Activated CD8-positive, alpha-beta memory T cell treated with anti-CD3 and anti-CD28 coated beads for 24 hours (primary cell): ENCODE measurements around the gene FAM118A.
"Not testable (repeated sequence)": the region's sequence is repeated elsewhere in the genome, so short reads cannot be mapped to it uniquely, and the experiment has no call there.

Experiments
- DNase-seq: peaks from one replicate; pipeline ENCODE4 v3.0.0-alpha.2; 2020

The FAM118A gene

DNA sequence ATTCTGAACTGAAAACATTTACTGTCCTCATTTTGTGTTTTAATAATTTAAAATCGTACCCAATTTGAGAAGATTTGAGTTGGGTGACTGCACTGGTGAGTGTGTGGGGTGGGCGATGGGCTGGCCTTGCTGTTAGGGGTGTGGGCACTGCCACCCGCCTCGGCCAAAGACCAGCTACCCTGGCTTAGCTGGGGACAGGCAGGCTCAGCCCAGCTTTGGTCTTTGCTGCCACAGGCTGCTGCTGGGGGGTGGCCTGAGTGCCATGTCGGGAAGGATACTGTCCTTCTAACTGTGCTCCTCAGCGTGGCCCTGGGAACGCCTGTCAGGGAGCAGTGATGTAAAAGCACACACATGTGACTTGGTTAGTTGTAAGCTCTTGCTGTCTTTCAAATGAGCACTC is 22.3 kb downstream of the FAM118A start:
- DNase-seq: no peak

DNA sequence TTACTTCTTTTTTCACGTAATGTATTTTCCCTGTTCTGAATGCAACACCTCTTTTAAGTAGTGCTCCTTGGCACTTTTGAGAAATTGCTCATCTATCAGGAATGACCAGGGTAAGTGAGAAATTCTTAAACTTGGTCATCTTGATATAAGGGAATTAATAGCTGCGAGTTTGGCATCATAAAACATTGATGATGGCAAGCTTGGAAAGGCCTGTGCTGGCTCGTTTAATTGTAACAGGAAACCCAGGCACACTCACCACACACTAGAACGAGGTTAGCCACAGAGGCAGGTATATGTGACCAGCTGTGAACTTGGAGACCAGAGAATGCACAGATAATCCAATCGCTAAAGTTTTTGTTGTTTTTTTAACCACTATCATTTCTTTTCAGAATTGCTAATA is 24.3 kb downstream of the FAM118A start:
- DNase-seq: no peak

DNA sequence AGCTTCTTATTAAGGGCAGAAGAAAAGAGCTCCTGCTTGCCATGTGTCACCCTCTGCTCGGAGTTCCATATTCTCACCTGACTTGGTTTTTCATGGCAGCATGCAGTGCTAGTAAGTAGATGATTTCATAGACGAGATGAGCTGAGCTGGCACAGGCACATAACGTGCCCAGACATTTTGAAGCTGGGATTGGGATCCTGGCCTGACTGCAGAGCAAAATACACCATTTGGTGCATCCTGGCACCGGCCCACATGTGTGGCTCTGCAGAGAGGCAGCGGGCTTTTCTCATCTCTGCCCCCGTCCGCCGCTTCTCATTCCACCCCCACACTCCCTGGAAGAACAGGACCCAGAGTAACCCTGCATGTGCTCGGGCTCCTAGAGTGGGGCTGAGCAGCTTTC is 24.8 kb downstream of the FAM118A start:
- DNase-seq: no peak

DNA sequence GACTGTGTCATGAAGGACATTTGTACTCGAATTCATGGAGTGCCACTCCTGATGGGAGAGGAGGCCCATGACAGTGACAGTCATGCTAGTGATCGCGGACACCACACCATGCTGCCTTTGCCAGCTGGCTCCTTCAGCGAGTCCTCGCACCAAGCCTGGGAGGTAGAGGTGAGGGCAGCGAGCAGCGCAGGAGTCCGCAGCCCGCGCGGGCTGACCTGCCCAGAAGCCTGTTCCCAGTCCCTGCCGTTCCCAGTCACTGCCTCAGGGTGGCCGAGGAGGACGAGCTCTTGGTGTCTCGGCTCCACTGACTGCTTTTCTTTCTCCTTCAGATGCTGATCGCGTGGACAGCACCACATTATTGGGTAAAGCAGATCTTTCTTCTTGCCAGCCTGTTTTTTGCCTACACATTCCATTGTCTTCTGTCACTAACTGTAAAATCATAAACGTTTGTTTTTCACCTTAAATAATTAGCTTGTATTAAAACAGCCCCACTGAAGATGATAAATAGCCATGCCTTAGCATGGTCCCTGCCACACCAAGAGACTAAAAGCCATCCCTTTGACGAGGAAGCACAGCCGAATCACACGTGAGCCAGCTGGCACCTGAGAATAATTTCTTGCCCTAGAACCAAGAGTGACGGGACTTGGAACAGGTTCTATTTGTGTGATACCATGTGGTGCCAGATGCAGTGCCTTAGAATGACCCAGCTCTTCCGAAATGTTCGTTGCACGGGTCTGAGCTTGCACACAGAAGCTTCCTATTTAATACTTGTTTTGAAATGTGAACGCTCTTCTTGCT is 25.5 kb downstream of the FAM118A start:
- DNase-seq: no peak

DNA sequence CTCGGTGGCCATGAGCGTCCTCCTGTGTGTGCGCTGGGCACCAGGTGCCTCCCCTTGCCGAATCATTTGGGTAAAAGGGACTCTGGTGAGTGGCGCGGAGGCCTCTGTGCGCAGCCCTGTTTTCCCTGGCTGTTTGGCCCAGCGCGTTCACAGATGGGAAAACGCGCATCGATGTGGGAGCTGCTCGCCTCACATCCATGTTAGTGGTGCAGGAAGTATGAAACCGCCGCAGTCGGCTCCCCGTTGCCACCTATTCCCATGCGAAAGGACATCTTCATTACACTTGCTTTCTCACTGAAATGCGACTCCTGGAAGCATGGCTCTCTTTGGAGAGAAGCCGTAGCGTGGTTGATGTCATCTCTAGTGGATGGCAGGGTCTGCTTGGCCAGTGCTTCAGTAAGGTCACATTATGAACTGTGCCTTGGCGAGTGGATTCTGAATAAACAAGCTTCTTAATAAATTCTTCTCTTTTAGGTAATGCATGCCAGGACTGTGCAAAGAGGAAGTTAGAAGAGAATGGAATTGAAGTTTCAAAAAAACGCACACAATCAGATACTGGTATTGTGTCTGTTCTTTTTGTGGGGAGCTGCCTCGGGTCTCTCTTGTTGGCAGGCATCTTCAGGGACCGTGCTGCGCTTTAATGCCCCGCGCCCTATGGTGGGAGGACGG is 26.3 kb downstream of the FAM118A start:
- DNase-seq: no peak

DNA sequence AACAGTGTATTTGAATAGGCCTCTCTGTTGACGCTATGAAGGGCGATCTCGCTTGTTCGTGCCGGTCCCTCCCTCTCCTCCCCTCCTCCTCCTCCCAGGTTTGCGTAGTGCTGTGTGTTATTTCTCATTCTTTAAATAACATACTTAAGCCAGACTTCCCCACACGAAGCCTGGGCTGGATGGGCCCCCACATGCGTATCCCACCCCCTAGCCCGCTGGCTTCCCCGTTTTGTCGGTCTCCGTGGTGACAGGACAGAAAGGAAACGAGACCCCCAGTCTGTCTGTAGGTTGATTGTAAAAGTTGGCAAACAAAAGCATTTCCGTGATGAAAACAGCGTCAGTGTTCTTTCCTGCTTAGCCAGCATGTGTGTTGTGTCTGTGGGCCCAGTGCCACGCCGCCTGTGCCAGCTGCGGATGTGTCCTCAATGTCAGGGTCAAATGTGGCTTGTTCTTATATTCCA is 27.3 kb downstream of the FAM118A start:
- no peak for DNase-seq

DNA sequence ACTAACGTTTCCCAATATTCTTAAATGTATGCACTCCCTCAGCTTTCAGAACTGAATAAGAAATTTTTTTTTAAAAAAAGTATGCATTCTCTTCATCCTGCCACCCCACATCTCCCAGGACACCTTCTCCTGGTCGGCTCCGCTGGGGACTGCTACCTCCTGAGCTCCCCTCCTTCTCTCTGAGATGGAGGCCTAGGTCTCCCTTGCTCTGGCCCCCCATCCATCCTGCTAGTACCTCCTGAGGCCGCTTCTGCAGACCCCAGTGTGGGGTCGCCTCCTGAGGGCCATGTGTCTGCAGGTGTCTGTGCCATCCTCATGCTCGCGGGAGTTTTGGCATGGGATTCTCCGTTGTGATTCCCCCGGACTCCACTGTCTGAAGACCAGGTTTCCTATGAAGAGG is 27.8 kb downstream of the FAM118A start:
- DNase-seq: no peak

DNA sequence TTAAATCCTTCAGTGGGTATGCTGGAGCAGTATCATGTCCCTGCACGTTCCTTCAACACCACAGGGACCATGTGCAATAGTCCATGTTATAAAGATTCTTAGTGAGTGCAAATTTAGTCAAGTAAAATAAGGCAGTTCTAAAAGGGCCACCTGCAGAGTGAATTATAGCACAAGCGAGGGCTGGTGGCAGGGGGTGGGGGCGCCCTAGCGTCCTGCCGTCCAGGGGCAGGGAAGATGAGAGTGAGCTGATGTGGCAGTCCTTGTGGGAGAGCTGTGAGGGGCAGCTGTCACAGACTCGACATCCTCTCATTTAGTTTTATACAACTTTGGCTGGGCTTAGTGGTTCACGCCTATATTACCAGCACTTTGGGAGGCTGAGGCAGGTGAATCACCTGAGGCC is 29.1 kb downstream of the FAM118A start:
- DNase-seq: no peak

DNA sequence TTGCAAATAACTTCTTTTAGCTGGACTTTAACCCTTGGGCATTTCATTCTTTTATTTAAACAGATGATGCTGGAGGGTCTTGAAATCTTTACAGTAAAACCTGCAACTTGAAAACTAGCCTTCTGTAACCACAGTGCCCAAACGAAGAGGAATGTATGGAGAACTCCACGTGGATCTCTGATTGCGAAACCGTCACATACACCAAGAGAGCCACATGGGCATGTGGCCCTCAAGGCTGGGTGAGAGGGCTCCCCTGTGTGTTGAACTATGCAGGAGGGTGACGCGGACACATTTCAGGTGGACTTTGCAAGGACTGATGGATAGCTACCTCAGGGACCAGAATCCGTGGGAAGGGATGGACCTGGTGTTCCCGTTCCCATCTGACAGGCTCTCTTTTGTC is 30.6 kb downstream of the FAM118A start:
- no peak for DNase-seq

DNA sequence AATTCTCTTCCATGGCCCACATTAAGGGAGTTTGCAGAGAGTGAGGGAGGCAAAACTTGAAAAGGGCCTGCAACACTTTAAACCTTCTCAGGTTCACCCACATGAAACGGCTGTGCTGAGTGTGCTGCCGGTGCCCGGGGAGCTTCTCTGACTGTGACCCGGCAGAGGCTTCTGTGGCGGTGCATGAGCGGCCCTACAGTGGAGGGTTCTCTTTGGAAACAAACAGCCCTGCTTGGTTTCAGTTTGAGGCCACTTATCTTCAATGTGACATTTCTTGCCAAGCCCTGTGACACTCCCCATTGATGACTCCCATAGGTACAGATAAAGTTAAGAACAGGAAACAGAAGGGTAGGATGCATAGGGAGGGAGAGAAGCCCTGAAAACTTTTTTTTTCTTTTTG is 31.8 kb downstream of the FAM118A start:
- no peak for DNase-seq

DNA sequence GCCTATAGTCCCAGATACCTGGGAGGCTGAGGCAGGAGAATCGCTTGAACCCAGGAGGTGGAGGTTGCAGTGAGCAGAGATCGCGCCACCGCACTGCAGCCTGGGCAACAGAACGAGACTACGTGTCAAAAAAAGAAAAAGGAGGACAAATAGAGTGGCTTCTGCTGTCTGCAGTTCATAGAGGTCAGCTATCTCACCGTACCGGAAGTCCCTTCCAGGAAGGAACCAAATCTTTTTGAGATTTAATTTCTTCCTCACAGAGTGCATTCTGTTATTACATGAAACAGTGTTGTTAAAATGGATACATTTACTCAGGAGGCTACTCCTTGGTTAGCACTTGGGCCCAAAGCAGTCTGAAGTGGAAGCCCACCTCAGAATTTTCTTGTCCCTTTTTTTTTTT is 33.4 kb downstream of the FAM118A start:
- no peak for DNase-seq

DNA sequence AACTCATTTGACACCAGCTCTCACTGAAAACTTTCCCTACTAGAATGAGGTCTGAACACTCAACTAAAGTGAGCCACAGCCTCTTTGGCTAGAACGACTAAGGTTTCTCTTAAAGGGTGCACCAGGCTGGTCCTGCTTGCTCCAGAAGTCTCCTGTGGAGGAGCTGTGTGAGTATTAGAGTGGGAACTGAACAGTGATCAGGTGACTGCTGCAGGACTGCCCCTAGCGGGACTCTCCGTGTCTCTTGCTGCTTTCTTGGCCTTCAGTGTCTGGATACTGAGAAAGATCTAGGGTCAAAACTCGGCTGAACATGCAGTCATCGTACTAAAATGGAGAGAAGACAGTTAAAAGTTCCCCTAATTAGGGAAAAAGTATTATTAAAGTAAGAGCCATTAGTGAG is 34.6 kb downstream of the FAM118A start:
- DNase-seq: no peak

DNA sequence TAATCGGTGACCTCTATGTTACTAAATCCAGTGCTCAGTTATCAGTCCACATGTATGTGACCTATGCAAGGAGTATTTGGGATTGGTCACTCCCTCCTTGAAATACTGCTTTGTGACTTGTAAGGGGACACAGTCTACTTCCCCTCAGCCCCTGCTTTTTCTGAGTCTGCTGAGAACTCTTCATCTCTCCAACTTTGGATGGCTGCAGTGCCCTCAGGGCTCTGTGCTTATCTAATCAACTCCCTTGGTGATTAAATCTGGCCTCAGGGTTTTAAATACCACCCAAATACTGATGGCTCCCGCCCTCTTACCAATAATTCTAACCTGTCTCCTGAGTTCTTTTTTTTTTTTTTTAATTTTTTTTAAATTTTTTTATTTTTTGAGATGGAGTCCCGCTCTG is 40.2 kb downstream of the FAM118A start:
- no peak for DNase-seq

DNA sequence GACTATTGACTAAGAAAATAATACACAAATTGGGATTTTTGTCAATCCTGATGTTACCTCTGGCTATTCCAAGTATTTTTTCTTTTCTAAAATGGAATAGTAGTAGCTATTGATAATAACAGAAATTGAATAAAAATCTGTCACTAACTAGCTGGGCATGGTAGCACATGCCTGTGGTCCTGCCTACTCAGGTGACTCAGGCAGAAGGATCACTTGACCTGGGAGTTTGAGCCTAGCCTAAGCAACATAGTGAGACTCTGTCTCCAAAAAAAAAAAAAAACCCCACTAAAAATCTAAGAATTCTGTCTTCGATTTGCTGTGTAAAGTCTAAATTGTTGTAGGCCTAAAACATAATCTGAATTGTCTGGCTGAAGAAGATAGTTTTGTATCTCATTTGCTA is 42.2 kb downstream of the FAM118A start:
- DNase-seq: no peak

DNA sequence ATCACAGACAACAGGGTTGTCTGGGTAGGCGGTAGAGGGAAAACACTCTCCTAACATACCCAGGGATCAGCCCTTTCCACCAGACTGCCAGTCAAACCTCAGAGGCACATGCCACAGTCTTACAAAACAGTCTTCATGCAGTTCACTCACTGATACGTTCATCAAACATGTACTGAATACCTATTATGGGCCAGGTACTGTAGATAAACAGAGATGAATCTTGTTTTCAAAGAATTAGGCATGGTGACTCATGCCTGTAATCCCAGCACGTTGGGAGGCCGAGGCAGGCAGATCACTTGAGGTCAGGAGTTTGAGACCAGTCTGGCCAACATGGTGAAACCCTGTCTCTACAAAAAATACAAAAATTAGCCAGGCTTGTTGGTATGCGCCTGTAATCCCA is 43.0 kb downstream of the FAM118A start:
- DNase-seq: not testable (repeated sequence)

DNA sequence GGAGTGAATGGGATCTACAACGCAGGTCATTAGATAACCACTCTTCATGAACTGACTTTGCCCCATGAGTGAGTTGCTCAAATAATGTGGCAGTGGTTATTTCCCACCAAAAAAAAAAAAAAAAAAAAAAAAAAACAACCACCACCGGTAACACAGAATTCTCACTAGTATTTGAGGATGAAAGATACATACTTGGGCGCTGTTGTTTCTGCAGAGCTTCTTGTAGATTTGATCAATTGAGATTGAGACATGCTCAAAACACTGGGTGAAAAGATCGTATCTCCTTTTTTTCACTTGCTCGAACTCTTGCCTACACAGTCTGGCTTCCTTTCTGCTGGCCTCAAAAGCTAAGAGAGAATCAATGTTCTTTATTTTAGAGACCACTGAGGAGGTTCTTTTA is 44.1 kb downstream of the FAM118A start:
- no peak for DNase-seq

DNA sequence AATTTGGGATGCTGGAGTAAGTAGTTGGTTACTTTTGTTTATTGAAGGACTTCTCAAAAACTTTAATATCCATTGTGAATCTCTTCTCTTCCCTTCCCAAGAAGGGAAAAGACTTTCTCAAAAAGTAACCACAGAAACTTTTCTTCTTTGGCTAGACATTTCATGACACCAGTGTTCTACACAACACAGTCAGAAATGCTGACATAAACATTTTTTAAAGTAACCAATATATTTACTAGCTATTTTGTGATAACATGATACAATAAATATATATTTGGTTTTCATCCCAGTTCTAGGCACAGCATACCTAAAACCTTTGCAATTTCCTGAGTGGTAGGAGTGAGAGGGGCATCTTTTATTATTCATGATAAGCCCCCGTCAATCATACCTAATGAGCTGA is 47.8 kb downstream of the FAM118A start:
- DNase-seq: no peak

DNA sequence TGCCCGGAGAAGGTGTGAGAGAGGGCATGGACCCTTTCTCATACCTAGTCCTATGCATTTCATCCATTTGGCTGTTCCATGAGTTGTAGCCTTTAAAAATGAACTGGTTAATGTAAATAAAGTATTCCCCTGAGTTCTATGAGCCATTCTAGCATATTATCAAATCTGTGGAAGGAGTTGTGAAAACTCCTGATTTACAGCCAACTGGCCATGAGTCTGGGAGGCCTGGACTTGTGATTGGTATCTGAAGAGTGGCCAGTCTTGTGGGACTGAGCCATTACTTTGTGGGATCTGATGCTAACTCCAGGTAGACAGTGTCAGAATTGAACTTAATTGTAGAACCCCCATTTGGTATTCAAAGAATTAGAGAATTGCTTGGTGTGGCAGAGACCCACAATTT is 48.4 kb downstream of the FAM118A start:
- DNase-seq: no peak

DNA sequence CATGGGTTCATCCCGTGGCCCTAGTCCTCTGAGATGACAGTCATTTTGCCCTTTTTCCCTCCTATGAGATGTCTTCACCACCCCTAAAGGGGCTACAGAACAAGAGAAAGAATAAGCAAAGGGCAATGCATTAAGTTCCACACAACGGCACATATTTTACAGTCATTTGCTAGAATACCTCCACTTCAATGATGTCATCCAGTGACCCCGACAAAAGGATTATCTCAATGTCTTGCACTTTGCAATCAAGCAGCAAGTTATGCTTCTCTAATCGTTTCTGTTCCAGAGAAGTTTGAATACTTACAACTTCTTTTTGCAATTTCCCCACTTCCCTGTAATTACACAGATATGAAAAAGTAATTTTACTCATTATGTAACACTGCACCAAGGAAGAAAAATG is 49.9 kb downstream of the FAM118A start:
- DNase-seq: no peak

DNA sequence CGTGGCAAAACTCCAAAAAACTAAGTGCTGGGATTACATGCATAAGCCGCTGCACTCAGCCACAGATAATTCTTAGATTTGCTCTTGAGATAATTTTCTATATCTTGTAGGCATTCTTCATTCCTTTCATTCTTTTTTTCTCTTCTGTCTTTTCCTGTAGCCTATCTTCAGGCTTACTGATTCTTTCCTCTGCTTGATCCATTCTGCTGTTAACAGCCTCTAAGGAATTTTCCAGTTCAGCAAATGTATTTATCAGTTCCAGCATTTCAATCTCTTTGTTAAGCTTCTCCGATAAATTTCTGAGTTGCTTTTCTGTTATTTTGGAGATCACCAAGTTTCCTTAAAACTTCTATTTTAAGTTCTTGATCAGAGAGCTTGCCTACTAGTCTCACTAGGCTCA is 57.0 kb downstream of the FAM118A start:
- no peak for DNase-seq

DNA sequence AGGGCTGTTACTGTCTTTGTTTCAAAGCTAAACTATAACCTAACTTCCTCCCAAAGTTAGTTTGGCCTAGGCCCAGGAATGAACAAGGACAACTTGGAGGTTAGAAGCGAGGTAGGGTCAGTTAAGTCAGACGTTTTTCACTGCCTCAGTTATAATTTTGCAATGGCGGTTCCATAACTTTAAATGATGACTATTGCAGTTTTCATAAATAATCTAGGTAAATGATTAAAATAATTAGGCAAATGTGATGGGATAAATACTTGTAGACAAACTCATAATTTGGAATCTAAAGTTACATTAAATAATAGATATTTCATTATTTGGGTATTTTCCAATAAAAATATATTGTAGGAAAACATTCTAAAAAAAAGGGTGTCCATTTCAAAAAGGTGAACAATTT is 63.9 kb downstream of the FAM118A start:
- DNase-seq: not testable (repeated sequence)

DNA sequence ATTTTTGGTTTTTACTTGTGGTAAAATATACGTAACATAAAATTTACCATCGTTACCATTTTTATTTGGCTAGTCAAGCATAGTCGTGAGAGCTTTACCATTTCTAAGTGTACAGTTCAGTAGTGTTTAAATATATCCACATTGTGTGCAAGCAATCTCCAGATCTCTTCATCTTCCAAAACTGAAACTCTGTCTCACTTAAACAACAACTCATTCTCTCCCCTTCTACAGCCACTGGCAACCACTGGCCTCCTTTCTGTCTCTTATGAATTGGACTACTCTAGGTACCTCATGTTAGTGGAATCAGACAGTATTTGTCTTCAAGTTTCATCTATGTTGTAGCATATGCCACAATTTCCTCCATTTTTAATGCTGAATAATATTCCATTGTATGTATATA is 66.3 kb downstream of the FAM118A start:
- no peak for DNase-seq

DNA sequence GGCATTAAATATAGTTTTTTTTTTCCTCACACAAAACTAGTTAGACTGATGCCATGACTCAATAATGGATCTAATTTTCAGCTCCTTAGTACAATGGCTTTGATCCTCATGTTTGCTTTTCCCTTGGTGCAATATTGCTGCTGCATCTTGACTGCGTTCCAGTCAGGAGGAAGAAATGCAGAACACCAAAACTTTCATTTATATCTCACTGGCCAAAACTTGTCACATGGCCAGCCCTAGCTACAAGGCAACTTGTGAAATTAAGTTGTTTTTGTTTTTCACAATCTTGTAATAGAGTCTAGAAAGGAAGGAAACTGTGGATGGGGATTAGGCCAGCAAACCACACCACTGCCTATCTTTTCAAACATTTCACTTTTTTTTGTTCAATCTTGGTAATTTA is 67.0 kb downstream of the FAM118A start:
- DNase-seq: no peak

DNA sequence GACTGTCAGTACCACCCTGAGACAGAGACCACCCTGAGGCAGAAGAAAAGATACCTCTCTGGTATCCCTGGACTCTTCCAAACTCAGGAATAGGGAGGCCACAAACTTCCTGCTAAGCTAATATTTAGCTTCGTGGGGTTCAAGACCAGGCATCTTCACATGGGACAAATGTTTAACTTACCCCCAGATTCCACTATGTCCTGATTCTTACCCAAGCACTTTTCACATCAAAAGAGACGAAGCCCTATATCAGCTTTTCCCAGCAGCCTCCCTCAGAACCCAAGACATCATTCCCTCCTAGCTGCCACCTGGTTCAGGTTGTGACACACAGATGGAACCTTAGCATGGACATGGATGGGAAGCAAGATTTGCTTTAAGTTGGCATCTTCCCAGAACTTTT is 71.6 kb downstream of the FAM118A start:
- no peak for DNase-seq

DNA sequence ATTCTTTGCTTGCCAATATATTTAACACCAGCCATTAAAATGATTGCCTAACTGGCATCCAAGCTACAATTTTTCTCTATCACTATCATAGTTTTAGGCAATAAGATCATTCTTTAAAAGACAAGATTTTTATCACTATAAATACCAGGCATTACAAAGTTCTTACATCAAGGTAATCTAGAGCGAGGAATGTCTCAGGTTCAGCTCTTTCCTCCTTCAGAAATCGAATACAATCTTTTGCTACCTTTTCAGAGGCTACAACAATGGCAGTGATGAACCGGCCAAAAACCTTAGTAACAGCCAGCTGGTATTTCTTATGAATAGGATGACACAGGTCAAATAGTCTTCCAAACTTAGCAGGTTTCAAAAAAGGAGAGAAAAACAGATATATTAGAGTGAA is 79.8 kb downstream of the FAM118A start:
- no peak for DNase-seq
